HG03457 (cell line): Measurements from ENCODE around the gene EXD2.
"Not testable (repeated sequence)": the region's sequence is repeated elsewhere in the genome, so short reads cannot be mapped to it uniquely, and the experiment has no call there.

Experiments used
- ATAC-seq: cut with Tn5 transposase; IDR thresholded peaks from one replicate; pipeline ENCODE4 v1.9.1; 2021; ENCODE audit warnings: moderate number of reproducible peaks; ENCODE audit not compliant: unreplicated experiment

The EXD2 gene

DNA sequence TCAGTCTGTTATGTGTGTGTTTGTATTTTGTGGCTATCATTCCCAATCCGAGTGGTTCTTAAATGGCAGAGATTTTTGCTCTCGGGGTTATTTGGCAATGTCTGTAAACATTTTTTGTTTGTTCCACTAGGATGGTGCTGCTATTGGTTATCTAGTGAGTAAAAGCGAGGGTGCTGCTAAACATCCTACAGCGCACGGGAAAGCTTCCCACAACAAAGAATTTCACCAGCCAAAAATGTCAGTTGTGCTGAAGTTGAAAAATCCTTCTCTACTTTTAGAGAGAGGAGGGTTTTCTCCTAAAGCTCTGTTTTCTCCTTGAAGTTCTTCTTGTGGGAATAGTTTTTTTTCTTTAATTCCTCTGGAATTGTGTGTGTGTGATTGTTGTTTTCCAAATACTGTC is 2.4 kb downstream of the EXD2 start:
- ATAC-seq = no peak

DNA sequence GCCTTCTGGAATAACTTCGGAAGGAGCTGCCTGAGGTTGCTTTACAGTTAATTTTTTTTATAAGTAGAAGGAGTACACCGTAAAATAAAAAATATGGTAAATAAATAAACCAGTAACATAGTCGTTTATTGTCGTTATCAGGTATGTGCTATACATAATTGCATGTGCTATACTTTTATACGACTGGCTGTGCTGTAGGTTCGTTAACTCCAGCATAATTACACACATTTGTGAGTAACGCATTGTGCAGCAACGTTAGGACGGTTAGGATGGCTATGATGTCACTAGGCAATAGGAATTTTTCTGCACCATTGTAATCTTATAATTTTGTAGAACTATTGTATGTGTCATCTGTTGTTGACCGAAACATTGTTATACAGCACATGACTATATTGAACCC is 8.5 kb downstream of the EXD2 start:
- ATAC-seq = no peak

DNA sequence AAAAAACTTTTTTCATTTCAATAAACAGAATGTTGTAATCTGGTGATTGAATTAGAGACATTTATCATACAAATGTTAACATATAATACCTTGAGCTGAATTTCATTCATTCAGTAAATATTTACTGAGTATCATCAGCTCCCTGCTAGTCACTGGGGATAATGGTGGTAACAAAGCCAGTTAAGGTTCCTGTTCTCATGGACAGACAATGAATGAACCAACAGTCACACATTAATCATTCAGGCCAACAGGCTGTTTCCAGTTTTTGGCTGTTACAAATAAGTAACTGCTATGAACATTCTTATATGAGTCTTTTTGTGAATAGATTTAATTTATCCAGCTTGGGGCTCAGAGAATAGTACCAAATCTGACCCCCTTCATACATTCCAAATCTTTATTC is 13.5 kb downstream of the EXD2 start:
- no peak for ATAC-seq

DNA sequence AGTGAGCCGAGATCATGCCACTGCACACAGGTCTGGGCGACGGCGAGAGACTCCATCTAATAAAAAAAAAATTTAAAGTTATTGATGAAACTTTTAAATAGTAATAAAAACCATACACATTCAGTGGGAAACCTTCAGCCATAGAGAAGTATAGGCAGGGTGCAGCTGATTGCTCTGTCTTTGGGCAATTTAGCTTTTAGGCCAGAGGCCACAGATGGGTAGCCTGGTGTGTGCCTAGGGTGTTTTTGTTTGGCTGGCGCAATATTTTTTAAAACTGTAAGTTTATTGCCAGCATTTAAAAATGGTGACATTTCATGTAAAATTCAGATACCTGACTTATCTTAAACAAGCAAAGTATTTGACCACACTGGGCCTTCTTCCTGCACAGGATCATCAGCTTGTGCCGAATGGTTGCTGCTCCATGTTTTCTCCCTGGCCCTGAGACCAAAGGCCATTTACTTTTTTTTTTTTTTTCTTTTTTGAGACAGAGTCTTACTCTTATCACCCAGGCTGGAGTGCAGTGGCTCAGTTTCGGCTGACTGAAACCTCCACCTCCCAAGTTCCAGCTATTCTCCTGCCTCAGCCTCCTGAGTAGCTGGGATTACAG is 16.2 kb downstream of the EXD2 start:
- ATAC-seq = no peak

DNA sequence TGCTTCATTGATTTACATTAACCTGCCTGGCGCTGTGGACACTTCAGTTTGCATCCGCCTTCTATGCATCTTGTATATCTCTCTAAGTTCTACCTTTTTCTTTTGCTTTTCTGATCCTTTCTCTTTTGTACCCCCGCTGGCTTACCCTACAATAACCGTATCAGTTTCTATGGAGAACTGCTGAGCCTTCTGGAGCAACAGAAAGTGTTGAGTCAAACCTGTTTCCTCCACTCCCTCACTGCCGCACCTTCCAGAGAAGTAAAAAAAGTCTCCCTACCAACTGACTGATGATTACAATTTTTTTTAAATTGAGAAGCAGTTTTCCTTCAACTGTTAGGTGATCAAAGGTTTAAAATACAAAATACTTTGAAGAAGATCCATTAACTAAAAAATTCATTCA is 17.4 kb downstream of the EXD2 start:
- ATAC-seq = no peak

DNA sequence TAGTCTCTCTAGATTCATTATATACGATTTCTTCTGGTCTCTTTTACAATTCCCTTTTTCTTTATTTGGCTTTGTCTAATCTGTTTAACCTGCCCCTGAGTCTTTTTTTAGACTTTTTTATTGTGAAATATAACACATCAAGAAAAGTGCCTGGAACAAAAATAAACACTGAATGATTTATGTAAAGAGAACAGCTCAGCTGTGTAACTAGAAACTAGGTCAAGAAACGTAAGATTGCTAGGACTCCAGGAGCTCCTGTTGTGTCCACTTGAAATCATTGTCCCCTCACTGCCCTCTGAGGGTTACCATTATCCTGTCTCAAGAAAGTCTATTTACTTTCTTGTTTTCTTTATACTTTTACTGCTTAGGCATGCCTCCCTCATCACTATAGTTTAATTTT is 23.1 kb downstream of the EXD2 start:
- no peak for ATAC-seq

DNA sequence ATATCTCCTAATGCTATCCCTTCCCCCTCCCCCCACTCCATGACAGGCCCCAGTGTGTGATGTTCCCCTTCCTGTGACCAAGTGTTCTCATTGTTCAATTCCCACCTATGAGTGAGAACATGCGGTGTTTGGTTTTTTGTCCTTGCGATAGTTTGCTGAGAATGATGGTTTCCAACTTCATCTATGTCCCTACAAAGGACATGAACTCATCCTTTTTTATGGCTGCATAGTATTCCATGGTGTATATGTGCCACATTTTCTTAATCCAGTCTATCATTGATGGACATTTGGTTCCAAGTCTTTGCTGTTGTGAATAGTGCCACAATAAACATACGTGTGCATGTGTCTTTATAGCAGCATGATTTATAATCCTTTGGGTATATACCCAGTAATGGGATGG is 26.4 kb downstream of the EXD2 start:
- ATAC-seq = not testable (repeated sequence)

DNA sequence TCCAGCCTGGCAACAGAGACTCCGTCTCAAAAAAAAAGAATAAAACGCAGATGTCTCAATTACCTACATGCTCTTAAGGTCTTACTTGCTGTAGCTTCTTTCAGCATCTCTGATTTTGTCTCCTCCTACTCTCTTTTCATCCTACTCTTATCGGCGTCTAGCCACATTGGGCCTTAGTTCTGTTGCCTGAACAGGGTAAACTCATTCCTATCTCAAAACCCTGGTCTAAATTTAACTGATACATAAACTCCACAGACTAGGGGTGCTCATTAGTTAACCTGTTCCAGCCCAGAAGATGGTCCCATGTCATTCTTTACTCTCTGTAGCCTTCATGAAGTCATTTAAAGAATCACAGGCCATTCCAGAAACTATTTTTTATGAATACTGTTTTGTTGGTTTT is 33.6 kb downstream of the EXD2 start:
- ATAC-seq = no peak

DNA sequence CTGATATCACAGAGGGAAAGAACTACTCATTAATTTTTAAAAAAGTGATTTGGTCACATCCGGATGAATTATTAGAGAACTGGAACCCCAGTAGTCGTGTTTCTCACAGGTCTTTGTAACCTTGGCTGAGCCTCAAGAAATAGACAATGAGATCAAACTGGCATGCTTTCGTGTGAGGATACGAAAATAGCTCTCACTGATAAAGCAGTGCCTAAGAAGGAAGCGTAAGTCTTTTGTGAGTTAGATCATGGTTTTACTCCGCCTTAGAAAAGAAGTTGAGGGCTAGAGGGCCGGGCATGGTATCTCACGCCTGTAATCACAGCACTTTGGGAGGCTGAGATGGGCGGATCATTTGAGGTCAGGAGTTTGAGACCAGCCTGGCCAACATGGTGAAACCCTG is 34.9 kb downstream of the EXD2 start:
- no peak for ATAC-seq

DNA sequence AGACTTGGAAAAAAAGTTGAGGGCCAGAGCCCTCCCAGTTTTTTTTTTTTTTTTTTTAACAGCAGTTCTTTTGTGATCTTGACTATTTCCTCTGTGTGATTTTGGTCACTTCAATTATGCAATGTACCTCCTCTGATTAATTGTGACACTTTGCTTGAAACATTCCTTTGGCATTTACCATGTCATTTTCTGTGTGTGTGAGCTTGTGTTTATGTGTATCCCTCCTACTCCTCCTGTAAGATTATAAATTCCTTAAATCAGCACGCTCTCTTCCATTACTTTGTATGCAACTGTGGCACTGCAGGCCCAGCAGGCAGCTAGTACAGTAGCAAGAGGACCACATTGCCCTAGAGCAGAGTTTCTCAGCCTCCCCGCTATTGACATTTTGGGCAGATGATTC is 35.4 kb downstream of the EXD2 start:
- no peak for ATAC-seq

DNA sequence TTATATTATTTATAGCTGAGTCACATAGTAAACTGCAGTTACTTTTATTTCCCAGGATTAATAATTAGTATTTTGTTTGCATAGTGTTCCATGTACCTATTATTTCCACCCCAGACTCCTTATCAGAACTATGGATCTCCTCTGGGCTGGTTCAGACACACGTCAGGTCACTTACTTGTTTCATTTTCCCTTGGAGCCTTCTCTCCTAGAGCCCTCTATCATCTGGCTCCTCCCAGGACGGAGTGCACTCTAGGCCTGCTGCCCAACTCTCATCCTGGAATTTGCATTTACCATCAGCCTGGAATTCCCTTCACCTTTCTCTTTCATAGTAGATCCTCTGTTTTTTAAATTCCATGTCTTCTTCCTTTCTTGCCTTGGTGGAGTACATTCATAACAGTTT is 40.2 kb downstream of the EXD2 start:
- ATAC-seq = no peak

DNA sequence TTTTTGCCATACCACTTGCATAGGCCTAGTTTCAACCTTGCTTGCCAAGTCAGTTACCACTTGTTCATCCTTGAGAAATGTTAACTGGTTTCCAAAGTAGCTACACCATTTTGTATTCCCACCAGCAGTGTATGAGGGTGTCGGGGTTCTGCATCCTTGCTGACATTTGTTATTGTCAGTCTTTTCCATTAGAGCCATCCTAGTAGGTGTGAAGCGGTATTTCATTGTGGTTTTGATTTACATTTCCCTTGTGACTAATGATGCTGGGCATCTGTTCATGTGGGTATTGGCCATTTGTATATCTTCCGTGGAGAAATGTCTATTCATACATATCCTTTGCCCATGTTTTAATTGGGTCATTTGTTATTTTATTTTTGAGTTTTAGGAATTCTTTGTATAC is 41.1 kb downstream of the EXD2 start:
- ATAC-seq = no peak

DNA sequence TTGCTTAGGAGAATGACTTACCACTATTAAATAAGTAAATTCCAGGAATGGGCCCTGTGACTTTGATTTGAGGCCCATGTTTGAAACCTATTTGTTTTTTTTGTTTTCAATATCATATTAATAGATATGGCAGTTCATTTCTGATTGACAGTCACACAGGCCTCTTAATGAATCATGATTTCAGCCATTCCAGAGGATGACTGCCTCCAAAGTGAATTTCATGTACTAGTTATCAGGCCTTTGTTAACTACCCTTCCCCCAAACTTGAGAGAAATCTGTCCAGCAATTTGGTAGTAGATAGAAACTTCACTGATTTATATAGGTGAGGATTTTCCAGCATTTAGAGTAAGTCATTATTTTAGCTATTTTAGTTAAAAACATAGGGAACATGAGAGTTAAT is 42.8 kb downstream of the EXD2 start:
- ATAC-seq = no peak

DNA sequence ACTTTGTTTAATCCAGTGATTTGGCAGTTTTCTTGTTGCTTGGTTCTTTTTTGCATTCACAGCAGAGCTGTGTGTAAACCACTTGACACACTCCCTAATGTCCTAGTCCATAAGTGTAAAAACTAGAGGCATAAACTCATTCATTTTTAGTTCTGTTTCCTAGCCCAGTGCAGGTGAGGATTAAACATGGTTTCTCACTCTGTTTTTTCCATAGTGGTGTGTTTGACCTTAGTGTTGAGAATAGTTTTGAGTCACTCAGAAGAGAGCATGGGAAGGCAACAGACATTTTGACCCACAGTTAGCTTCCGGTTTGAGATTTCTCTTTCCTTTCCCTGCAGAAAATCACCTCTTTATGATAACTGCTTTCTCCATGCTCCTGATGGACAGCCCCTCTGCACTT is 44.4 kb downstream of the EXD2 start:
- ATAC-seq = no peak

DNA sequence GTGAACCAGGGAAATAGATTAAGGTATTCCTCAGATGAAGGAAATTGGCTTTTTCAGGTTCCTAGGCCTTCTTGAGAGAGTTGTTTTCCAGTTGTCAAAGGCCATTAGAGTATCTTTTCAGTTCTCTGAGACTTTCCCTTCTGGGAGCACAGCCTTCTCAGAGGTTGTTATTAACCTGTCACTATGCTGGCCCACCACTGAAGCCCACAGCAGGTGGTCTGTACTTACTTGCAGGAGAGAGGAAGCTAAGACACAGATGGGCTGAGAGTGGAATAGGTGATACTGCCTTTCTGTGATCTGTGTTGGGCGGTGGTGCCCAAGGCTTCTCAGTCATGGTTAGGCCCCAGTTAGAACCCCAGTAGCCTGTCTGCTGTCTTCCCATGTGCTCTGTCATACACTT is 45.8 kb downstream of the EXD2 start:
- ATAC-seq = no peak

DNA sequence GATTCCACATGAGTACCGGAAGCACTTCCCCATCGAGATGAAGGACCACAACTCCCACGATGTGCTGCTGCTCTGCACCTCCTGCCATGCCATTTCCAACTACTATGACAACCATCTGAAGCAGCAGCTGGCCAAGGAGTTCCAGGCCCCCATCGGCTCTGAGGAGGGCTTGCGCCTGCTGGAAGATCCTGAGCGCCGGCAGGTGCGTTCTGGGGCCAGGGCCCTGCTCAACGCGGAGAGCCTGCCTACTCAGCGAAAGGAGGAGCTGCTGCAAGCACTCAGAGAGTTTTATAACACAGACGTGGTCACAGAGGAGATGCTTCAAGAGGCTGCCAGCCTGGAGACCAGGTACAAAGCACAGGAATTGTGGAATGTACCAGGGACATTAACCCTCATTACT is 46.3 kb downstream of the EXD2 start:
- no peak for ATAC-seq

DNA sequence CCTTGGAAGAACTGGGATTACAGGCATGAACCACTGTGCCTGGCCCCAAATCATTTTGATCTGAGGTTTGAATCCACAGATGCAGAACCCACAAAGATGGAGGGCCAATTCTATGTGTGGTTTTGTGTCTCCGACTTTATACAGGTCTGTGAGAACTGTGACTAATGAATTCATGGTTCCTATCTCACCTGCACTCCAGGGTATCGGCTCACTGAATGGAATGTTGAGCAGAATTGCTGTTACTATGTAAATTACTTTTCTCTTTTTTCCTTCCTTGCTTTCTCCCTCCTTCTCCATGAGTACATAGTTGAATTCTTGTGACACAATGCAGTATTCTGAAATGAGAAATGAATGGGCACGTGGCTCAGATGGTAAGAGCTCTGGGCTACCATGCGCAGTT is 47.6 kb downstream of the EXD2 start:
- no peak for ATAC-seq

DNA sequence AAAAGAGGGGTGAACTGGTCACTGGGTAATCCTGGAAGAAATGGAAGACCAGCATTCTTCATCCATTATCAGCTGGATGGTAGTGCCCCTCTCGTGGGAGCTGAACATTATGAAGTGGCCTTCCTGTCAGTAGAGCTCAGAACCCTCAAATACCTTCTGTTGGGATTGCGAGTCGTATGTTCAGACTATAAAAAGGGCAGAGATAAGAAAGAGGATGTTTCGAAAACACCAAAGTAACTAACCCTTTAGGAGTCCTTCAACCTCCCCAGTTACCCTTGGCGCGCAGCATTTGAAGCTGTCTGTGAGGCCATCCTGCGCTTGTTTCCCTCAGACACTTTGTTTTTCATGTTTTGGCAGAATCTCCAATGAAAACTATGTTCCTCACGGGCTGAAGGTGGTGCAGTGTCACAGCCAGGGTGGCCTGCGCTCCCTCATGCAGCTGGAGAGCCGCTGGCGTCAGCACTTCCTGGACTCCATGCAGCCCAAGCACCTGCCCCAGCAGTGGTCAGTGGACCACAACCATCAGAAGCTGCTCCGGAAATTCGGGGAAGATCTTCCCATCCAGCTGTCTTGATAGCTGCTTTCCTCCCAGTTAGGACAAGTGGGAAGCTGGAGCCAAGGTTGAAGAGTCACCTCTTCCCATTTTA is 49.4 kb downstream of the EXD2 start:
- ATAC-seq = no peak

DNA sequence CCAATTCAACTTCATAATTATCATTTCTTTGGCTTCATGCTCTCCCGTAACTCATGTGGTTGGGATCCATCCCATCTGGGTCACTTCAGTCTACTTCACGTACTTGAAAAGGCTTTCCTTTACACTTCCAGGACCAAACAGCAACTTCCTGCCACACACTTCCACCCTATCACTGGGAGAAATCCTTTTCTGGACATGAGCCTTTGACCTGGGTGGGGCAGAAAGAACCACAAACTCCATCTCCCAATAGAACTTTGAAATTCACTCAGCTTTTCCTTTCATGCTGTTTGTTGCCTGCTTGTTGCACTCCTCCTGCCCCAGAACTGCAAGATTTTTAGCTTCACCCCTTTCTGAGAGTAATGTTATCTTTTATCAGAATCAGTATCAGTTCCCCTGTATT is 50.3 kb downstream of the EXD2 start:
- ATAC-seq = no peak

DNA sequence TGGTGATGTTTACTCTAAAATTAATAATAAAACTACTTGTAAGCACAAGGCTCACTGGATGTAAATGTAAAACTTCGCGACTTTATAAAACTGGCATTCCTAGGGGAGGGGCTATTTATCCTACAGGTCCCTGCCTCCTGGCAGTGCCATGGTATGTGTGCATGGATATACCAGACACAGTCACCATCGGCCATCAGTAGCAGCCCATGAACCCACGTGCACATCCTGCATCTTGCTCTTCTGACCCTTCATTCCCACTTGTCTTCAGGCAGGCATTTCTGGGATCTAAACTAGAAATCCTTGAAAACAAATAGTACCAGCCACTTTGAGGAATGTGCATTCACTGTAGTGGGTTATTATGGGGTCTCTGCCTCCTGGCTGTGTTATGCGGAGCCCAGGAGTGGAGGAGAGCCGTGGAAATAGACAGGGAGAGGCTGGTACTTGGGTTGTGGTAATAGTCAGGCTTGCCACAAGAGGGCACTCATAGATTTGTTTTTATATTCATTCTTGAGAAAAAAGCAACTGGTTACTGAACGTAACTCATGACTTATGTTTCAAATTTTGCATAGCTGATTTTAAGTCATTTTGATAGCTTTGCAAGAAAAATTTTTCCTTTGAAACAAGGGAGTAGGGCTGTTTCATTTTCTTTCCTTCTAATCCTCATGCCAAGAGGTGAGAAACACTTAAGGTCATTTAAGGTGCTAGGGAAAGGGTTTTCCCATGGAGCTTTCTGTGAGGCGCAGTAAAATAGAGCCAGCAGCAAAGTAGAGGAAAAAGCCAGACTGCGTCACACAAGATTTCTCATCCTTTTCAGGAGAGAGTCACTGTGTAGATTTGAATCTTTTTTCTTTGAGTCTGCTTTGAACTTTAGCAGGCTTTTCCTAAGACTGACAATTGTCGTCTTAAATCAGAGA is 51.3 kb downstream of the EXD2 start:
- ATAC-seq = no peak

DNA sequence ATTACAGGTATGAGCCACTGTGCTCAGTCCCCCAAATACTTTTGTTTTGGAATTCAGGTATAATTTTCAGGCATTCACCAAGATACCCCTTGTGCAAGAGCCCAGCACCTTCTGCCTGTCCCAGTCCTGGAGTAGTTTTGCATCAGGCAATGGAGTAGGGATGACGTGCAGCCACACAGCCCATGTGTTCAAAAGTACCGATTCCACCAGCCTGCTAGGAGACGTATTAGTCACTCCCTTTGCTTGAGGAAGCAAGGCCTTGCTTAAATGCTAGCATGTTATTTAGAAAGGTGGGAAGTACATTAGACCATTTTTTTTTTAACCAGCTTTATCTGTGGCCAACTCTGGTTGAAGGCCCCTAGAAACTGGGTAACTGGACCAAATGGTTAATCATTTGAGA is 53.6 kb downstream of the EXD2 start:
- ATAC-seq = no peak

DNA sequence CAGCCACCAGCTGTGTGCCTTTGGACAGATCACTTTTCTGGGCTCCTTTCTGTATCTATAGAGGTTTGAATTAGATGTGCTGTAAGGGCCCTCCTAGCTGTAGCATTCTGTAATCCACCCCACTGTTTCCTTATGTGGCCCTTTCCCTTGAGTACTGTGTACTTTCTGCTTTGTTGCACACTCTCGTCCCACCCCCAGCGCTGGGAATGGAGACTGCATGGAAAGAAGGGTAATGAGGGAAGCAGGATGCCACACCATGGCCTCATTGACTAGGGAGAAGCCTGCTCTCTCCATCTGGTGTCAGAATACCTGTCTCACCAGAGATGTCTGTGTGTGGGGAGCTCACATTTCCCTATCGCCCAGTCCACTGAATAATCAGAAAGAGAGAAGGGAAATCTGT is 55.0 kb downstream of the EXD2 start:
- ATAC-seq = no peak
